Nephron progenitor cell (in vitro differentiated cells): ENCODE data around the gene METRNL.

Source experiments
- DNase-seq: peaks from one replicate; pipeline ENCODE4 v3.0.0; 2021
- H3K27ac Mint-ChIP-seq: 2 replicates; pipeline ENCODE4 v1.8.0; 2021; ENCODE audit warnings: mild to moderate bottlenecking, moderate library complexity, mixed read lengths
- H3K27me3 Mint-ChIP-seq: 2 replicates; pipeline ENCODE4 v1.8.0; 2021; ENCODE audit warnings: mild to moderate bottlenecking, low read depth, mixed read lengths; ENCODE audit not compliant: poor library complexity
- H3K36me3 Mint-ChIP-seq: 2 replicates; pipeline ENCODE4 v1.8.0; 2021; ENCODE audit warnings: low read depth, mixed read lengths
- H3K4me1 Mint-ChIP-seq: 2 replicates; pipeline ENCODE4 v1.8.0; 2021; ENCODE audit warnings: mixed read lengths
- H3K4me3 Mint-ChIP-seq: 2 replicates; pipeline ENCODE4 v1.8.0; 2021; ENCODE audit warnings: mild to moderate bottlenecking, moderate library complexity, mixed read lengths
- H3K9me3 Mint-ChIP-seq: 2 replicates; pipeline ENCODE4 v1.8.0; 2021; ENCODE audit warnings: mild to moderate bottlenecking, moderate library complexity, mixed read lengths
- TF ChIP-seq, protein P1 (sequence below): fragments of 200-600 bp; sonication (generic); IDR thresholded peaks from 2 replicates; pipeline ENCODE4 v1.5.0; 2021; ENCODE audit warnings: antibody characterized with exemption

The METRNL gene

DNA sequence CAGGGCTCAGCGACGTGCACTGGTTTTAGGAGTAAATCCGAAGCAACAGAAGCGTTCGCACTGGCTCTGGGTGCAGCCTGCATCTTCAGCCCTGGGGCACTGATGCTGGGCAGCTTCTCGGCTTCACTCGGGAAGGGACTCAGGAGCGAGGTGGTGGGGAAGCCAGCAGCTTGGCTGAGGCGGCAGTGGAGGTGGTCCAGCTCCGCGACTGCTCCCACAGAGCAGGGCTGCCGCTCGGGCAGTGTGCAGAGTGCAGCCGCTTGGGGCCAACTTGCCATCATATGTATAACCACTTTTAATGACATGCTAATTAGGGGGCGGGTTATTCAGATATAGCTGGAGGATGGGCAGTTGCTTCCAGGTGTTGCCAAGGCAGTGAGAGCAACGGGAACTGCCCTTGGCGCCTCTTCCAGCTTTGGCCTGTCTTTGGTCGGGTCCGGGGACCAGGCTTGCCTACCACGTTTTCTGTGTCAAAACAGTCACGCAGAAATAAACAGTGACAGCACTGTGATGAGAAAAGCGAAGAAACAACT, 26.7 kb downstream of the METRNL start:
- Mint-ChIP-seq H3K4me3 (no peak overlapping the region), H3K36me3 (no peaks in the 10 kb centered on the region), H3K27ac (peak overlapping the region; percentile 57), H3K9me3 (peaks cover 6% of the 10 kb centered on the region), H3K4me1 (peaks cover 57% of the 10 kb centered on the region), H3K27me3 (peaks cover 18% of the 10 kb centered on the region)
- DNase-seq, result no peak
- TF ChIP-seq, protein P1, sequence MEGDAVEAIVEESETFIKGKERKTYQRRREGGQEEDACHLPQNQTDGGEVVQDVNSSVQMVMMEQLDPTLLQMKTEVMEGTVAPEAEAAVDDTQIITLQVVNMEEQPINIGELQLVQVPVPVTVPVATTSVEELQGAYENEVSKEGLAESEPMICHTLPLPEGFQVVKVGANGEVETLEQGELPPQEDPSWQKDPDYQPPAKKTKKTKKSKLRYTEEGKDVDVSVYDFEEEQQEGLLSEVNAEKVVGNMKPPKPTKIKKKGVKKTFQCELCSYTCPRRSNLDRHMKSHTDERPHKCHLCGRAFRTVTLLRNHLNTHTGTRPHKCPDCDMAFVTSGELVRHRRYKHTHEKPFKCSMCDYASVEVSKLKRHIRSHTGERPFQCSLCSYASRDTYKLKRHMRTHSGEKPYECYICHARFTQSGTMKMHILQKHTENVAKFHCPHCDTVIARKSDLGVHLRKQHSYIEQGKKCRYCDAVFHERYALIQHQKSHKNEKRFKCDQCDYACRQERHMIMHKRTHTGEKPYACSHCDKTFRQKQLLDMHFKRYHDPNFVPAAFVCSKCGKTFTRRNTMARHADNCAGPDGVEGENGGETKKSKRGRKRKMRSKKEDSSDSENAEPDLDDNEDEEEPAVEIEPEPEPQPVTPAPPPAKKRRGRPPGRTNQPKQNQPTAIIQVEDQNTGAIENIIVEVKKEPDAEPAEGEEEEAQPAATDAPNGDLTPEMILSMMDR, result no peak

DNA sequence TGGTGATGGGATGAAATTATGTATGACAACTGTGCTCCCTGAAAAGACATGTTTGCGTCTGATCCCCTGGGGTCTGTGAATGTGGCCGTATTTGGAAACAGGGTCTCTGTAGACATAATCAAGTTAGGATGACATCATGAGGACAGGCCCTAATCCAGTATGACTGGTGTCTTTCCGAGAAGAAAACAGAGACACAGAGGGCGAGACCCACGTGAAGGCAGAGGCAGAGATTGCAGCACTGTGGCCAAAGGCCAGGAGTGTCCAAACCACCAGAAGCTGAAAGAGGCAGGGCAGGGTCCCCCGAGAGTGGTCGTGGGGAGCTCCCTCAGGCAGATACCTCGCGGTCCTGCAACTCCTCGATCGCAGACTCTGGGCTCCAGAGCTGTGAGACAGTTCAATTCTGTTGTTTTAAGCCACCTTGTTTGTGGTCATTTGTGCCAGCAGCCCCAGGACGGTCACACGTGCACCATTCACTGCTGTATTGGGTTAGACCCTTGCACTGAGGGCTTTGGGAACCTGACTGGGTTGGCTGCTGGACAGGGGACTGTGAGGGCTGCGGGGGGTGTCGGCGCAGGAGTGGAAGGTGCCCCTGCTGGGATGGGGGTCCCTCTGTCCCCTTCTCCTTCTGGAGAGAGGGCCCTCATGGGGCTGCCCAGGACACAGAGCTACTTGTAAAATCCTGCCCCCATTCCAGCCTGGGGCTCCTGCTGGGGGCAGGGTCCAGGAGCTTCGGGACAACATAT, 27.7 kb downstream of the METRNL start:
- Mint-ChIP-seq H3K27ac (no peak overlapping the region), H3K4me3 (no peak overlapping the region), H3K9me3 (peaks cover 6% of the 10 kb centered on the region), H3K4me1 (peaks cover 57% of the 10 kb centered on the region), H3K36me3 (no peaks in the 10 kb centered on the region), H3K27me3 (peaks cover 23% of the 10 kb centered on the region)
- DNase-seq, result no peak
- TF ChIP-seq, protein P1, result no peak

DNA sequence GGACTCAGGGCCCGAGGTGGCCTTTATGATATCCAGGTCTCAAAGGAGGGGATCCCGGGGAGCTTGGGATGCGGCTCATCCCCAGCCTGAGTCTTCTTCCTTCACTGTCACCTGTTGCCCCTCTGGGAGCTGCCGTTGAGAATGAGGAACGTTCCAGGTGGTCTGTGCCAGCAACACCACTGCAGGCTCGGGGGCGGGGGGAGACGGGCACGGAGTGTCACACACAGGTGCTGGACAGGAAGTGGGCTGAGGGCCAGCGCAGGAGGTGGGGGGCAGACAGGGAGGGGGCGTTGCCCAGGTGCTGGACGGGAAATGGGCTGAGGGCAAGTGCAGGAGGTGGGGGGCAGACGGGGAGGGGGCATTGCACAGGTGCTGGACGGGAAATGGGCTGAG, 28.2 kb downstream of the METRNL start:
- H3K9me3 Mint-ChIP-seq, result peaks cover 6% of the 10 kb centered on the region
- TF ChIP-seq, protein P1, result no peak
- peaks cover 62% of the 10 kb centered on the region for H3K4me1 Mint-ChIP-seq
- peaks cover 26% of the 10 kb centered on the region for H3K27me3 Mint-ChIP-seq
- no peak for DNase-seq
- H3K4me3 Mint-ChIP-seq, result no peak overlapping the region
- H3K36me3 Mint-ChIP-seq, result no peaks in the 10 kb centered on the region
- H3K27ac Mint-ChIP-seq, result no peak overlapping the region

DNA sequence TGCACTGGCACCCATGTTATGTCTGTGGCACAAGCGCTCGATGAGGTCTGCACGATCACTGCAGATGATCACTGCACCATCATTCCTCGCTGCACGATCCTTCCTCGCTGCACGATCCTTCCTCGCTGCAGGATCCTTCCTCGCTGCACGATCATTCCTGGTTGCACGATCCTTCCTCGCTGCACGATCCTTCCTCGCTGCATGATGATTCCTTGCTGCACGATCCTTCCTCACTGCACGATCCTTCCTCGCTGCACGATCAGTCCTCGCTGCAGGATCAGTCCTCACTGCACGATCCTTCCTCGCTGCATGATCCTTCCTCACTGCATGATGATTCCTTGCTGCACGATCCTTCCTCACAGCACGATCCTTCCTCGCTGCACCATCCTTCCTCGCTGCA, 29.3 kb downstream of the METRNL start:
- Mint-ChIP-seq H3K9me3 (peaks cover 6% of the 10 kb centered on the region), H3K36me3 (no peaks in the 10 kb centered on the region), H3K4me3 (no peak overlapping the region), H3K27ac (no peak overlapping the region), H3K4me1 (peaks cover 65% of the 10 kb centered on the region), H3K27me3 (peaks cover 30% of the 10 kb centered on the region)
- no peak for DNase-seq
- TF ChIP-seq, protein P1, result no peak

DNA sequence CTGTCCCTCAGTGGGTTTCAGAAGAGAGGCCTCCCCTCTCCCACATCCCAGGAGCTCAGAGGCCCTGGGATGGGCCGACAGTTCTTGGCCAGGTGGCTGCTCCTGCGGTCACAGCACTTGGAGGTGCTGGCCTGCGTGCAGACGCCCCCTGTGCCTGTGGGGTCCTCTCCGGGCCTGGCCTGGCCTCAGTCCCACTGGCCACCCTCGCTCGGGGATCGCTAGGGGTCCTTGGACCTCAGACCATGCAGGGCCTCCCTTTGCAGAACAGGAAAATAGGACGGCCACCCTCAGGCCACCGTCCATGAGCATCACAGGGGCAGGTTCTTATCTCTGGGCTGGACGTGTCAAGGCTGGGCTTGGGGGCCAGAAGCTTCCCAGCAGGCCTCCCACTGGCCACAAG, 30.0 kb downstream of the METRNL start:
- H3K27ac Mint-ChIP-seq, result no peak overlapping the region
- H3K4me3 Mint-ChIP-seq, result no peak overlapping the region
- H3K36me3 Mint-ChIP-seq, result no peaks in the 10 kb centered on the region
- no peak for DNase-seq
- H3K4me1 Mint-ChIP-seq, result peaks cover 63% of the 10 kb centered on the region
- TF ChIP-seq, protein P1, result no peak
- H3K27me3 Mint-ChIP-seq, result peaks cover 30% of the 10 kb centered on the region
- H3K9me3 Mint-ChIP-seq, result peaks cover 6% of the 10 kb centered on the region
